Hepatocyte (in vitro differentiated cells): Measurements from ENCODE around the gene CLSTN1.

ENCODE experiments used
- EZH2phosphoT487 ChIP-seq: fragments of 200-600 bp; sonication (generic); IDR thresholded peaks from one replicate; pipeline ENCODE4 v1.6.1; 2018; ENCODE audit warnings: antibody characterized with exemption, mild to moderate bottlenecking, low read depth, moderate library complexity; ENCODE audit not compliant: unreplicated experiment, severe bottlenecking
- TF ChIP-seq, protein P1 (sequence below): fragments of 200-600 bp; sonication (generic); IDR thresholded peaks from 2 replicates; pipeline ENCODE4 v1.5.1; 2016; ENCODE audit warnings: antibody characterized with exemption, mild to moderate bottlenecking; ENCODE audit not compliant: poor library complexity

DNA sequence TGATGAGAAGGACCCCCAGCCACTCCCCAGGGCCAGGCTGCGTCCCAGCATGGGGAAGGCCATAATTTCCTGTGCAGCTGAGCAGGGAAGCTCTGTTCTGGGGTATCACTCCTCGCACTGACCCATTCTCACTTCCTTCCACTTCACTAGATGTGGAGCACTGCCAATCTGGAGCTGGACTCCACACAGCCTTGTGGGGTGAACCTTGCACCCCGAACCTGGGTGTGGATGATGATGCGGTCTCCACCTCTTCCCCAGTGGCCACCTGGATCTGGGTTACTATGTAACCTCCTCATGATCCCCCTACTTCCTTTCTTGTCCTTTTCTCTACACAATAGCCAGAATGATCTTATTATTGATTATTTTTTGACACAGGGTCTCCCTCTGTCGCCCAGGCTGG is 49.6 kb upstream of the CLSTN1 start:
- TF ChIP-seq, protein P1, sequence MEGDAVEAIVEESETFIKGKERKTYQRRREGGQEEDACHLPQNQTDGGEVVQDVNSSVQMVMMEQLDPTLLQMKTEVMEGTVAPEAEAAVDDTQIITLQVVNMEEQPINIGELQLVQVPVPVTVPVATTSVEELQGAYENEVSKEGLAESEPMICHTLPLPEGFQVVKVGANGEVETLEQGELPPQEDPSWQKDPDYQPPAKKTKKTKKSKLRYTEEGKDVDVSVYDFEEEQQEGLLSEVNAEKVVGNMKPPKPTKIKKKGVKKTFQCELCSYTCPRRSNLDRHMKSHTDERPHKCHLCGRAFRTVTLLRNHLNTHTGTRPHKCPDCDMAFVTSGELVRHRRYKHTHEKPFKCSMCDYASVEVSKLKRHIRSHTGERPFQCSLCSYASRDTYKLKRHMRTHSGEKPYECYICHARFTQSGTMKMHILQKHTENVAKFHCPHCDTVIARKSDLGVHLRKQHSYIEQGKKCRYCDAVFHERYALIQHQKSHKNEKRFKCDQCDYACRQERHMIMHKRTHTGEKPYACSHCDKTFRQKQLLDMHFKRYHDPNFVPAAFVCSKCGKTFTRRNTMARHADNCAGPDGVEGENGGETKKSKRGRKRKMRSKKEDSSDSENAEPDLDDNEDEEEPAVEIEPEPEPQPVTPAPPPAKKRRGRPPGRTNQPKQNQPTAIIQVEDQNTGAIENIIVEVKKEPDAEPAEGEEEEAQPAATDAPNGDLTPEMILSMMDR, result no peak
- no peak for TF ChIP-seq EZH2phosphoT487
